ENCODE data around the gene RBL2. TPM values are rescaled to one million over a fixed set of nuclear protein-coding genes. Genes with fewer than 3 reads are reported as not detected.

Gene RBL2
- total and polyA plus RNA-seq, 12 donors, result 18.7 to 48.5 (median 34.3) TPM

DNA sequence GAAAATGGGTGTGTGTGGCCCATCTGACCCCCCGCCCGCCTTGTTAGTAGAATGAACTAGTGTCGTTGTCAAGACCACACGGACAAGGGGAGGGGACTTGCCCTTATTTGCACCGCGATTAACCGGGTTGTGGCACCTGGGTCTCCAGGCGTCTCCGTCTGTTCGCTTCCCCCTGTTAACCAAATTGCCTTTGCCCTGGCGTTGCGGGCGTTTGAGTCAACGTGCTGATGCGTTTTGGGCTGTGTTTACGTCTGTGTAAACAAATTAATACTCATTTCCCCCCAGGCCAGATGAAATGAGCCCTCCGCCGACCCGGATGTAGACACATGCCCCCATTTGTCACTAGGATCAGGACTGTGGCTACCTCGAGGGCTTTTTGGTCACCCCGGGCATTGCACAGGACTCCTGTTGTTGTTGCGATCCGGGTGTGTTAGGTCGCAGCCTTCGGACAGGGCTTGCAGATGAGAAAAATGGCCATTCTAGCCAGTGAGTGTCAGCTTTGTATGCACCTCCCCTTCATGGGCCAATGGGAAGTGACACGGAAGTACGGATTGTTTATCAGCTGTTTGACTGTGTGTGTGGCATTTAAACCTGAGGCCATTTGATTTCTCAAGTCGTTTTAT, 906 bp downstream of the RBL2 start:
- TF ChIP-seq, protein P1, sequence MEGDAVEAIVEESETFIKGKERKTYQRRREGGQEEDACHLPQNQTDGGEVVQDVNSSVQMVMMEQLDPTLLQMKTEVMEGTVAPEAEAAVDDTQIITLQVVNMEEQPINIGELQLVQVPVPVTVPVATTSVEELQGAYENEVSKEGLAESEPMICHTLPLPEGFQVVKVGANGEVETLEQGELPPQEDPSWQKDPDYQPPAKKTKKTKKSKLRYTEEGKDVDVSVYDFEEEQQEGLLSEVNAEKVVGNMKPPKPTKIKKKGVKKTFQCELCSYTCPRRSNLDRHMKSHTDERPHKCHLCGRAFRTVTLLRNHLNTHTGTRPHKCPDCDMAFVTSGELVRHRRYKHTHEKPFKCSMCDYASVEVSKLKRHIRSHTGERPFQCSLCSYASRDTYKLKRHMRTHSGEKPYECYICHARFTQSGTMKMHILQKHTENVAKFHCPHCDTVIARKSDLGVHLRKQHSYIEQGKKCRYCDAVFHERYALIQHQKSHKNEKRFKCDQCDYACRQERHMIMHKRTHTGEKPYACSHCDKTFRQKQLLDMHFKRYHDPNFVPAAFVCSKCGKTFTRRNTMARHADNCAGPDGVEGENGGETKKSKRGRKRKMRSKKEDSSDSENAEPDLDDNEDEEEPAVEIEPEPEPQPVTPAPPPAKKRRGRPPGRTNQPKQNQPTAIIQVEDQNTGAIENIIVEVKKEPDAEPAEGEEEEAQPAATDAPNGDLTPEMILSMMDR (IDR thresholded peaks at IDR 0.05), result no peak
- WGBS, 2 donors, result 0% methylated on average over 28 of the region's 28 CpGs
- Histone ChIP-seq H3K4me3 (peak overlapping the region; percentile 74 to 100 (median 95)), H3K9me3 (no peaks in the 10 kb centered on the region), H3K36me3 (peaks cover 0 to 16% (median 3%) of the 10 kb centered on the region in 9 donors), H3K27ac (peak overlapping the region; percentile 89 to 97 (median 94)), H3K4me1 (peaks cover 0 to 24% (median 15%) of the 10 kb centered on the region in 9 donors), H3K27me3 (no peaks in the 10 kb centered on the region)
- ATAC-seq (peak; percentile 87 to 96 (median 92)), DNase-seq (peak; percentile 45 to 74)
- intact Hi-C loops (cut with DNase I), result loop anchor here in 5 of 10 donors (2.0 to 10.0 kb wide), 2 partner anchors 68 to 70 kb away; partner anchors contain the start of gene AKTIP (in 5 of the 5)

DNA sequence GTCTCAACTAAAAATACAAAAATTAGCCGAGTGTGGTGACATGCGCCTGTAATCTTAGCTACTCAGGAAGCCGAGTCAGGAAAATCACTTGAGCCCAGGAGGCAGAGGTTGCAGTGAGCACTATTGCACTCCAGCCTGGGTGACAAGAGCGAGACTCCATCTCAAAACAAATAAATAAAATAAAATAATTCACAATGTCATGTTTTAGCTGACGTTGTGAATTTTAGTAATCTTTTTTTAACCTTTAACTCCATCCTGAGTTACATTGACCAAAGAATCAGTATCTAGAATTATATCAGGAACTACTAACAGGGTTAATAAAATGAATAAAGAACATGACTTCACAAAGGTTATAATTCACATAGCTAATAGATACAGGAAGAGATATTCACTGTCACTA, 5.9 kb downstream of the RBL2 start:
- intact Hi-C loops (cut with DNase I), result loop anchor here in 2 of 10 donors (10.0 kb wide), 2 partner anchors 55 to 115 kb away; no protein-coding TSS in a partner anchor
- Histone ChIP-seq H3K4me3 (no peak overlapping the region), H3K27me3 (no peaks in the 10 kb centered on the region), H3K4me1 (peaks cover 0 to 19% (median 12%) of the 10 kb centered on the region in 9 donors), H3K9me3 (no peaks in the 10 kb centered on the region), H3K36me3 (peaks cover 0 to 64% (median 18%) of the 10 kb centered on the region in 9 donors), H3K27ac (no peak overlapping the region)
- TF ChIP-seq, protein P1 (IDR thresholded peaks at IDR 0.05), result no peak
- ATAC-seq (no peak), DNase-seq (no peak)
- 73 to 85% methylated on average over 5 of the region's 5 CpGs for WGBS, 2 donors

DNA sequence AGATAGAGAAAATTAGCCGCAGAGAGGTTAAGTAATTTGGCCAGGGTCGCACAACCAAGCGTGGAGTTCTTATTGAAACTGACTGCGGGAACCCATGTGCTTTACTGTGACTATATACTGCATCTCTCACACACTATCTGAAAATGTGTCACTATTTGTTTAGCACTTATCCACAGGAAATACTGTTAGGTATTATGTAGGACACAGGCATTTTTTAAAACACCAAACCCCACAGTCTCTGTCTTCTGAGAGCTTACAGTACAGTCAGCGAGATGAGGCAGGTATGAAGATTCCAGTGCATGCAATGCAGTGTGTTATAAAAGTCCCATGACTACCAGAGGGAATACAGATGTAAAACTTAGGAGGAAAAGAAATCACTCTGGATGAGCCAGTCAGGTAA, 11.3 kb downstream of the RBL2 start:
- 97 to 98% methylated on average over 5 of the region's 5 CpGs for WGBS, 2 donors
- Histone ChIP-seq H3K9me3 (no peaks in the 10 kb centered on the region), H3K27ac (no peak overlapping the region), H3K4me1 (no peaks in the 10 kb centered on the region), H3K27me3 (no peaks in the 10 kb centered on the region), H3K36me3 (peaks cover 0 to 100% (median 22%) of the 10 kb centered on the region in 9 donors), H3K4me3 (no peak overlapping the region)
- intact Hi-C loops (cut with DNase I), result loop anchor here in 2 of 10 donors (10.0 kb wide), 2 partner anchors 49 to 121 kb away; no protein-coding TSS in a partner anchor
- no peak for ATAC-seq
- TF ChIP-seq, protein P1 (IDR thresholded peaks at IDR 0.05), result no peak
- no peak for DNase-seq

DNA sequence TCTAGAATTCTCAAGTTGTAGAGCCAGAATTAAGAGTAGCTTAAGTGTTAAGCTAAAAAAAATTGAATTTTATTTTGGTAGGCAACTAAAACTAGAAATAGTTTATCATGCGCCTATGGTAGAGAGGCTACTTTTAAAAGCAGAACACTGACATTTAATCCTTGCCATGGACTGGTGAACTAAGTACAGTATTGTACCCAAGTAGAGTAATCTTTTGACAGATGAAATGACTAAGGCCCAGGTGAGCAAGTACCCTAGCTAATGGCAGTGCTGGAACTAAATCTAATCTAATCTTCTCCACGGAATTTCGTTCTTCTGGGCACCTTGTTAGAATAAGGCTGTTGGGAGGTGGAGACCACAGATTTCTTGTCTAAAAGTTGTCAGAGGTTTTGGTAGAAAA, 11.8 kb downstream of the RBL2 start:
- Histone ChIP-seq H3K36me3 (peaks cover 0 to 100% (median 22%) of the 10 kb centered on the region in 9 donors), H3K27ac (no peak overlapping the region), H3K4me1 (no peaks in the 10 kb centered on the region), H3K9me3 (no peaks in the 10 kb centered on the region), H3K4me3 (no peak overlapping the region), H3K27me3 (no peaks in the 10 kb centered on the region)
- TF ChIP-seq, protein P1 (IDR thresholded peaks at IDR 0.05), result no peak
- WGBS, 2 donors, result 73 to 90% methylated on average over 3 of the region's 3 CpGs
- DNase-seq (no peak), ATAC-seq (no peak)
- intact Hi-C loops (cut with DNase I), result loop anchor here in 2 of 10 donors (10.0 kb wide), 2 partner anchors 49 to 121 kb away; no protein-coding TSS in a partner anchor

Measured in heart right ventricle (tissue), 16 donors.